ENCODE measurements around the gene HYPK.

DNA sequence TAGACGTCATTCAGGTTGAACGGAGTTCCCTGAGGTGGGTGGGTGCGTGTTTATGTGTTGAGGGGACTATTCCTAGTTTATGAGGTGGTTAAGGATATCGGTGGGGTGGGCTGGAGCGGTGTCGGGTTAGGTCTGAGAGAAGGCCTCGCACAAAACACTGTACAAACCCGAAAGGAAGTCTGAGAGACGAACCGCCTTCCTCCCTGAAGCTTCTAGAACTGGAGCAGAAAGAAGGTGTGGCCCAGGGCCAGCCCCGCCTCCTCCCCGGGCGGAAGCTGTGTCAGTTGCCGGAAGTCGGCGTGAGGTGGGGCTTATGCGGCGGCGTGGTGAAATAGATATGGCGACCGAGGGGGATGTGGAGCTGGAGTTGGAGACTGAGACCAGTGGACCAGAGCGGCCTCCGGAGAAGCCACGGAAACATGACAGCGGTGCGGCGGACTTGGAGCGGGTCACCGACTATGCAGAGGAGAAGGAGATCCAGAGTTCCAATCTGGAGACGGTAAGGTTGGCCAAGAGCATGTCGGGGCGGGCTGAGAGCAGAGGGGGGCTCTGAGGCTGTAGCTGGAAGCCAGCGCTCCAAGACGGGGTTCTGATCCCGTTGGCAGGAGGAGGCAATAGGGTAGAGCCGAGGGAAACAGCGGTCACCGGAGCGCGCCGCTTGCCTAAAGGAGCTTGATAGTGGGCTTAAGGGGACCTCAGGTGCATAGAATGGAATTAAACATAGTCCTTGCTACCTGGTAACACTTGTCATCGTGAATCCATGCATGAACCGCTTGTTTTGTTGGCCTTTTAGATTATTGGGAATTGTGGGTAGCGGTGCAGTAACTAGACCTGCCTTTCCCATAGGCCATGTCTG lies at the start of gene HYPK:
- TF ChIP-seq CTCF (IDR thresholded peaks at IDR 0.05) (no peak), POLR2A (IDR thresholded peaks at IDR 0.05) (no peak)
